ENCODE data around the gene DLX1. TPM values are rescaled to one million over a fixed set of nuclear protein-coding genes. Genes with fewer than 3 reads are reported as not detected.
A peak's percentile ranks its signal among the peaks of the same experiment; 100 is the strongest.

Gene DLX1
- total RNA-seq, 4 donors from 2014 or later = 0.40 TPM; not detected in 3

- Histone ChIP-seq H3K36me3 (no peaks in the 10 kb centered on the region), H3K27ac (no peak overlapping the region), H3K4me3 (peak overlapping the region; percentile 25 to 57), H3K9me3 (no peaks in the 10 kb centered on the region), H3K27me3 (peaks cover 100% of the 10 kb centered on the region), H3K4me1 (peaks cover 0 to 86% (median 53%) of the 10 kb centered on the region in 3 donors)
- ATAC-seq = peak; percentile 11
- no CpG with 5 or more reads among the region's 36 CpGs for WGBS, 2 donors (ENCODE audit: low coverage in 1 of 2)
- no peak for TF ChIP-seq EP300 (IDR thresholded peaks at IDR 0.05)
- no peak for TF ChIP-seq POLR2AphosphoS5 (IDR thresholded peaks at IDR 0.05)
- no peak for TF ChIP-seq POLR2A (IDR thresholded peaks at IDR 0.05)
- TF ChIP-seq, protein P1, sequence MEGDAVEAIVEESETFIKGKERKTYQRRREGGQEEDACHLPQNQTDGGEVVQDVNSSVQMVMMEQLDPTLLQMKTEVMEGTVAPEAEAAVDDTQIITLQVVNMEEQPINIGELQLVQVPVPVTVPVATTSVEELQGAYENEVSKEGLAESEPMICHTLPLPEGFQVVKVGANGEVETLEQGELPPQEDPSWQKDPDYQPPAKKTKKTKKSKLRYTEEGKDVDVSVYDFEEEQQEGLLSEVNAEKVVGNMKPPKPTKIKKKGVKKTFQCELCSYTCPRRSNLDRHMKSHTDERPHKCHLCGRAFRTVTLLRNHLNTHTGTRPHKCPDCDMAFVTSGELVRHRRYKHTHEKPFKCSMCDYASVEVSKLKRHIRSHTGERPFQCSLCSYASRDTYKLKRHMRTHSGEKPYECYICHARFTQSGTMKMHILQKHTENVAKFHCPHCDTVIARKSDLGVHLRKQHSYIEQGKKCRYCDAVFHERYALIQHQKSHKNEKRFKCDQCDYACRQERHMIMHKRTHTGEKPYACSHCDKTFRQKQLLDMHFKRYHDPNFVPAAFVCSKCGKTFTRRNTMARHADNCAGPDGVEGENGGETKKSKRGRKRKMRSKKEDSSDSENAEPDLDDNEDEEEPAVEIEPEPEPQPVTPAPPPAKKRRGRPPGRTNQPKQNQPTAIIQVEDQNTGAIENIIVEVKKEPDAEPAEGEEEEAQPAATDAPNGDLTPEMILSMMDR (IDR thresholded peaks at IDR 0.05) = no peak
Observed at GRCh38 chr2:172101821-172102390, 16.6 kb downstream of the DLX1 start.

DNA sequence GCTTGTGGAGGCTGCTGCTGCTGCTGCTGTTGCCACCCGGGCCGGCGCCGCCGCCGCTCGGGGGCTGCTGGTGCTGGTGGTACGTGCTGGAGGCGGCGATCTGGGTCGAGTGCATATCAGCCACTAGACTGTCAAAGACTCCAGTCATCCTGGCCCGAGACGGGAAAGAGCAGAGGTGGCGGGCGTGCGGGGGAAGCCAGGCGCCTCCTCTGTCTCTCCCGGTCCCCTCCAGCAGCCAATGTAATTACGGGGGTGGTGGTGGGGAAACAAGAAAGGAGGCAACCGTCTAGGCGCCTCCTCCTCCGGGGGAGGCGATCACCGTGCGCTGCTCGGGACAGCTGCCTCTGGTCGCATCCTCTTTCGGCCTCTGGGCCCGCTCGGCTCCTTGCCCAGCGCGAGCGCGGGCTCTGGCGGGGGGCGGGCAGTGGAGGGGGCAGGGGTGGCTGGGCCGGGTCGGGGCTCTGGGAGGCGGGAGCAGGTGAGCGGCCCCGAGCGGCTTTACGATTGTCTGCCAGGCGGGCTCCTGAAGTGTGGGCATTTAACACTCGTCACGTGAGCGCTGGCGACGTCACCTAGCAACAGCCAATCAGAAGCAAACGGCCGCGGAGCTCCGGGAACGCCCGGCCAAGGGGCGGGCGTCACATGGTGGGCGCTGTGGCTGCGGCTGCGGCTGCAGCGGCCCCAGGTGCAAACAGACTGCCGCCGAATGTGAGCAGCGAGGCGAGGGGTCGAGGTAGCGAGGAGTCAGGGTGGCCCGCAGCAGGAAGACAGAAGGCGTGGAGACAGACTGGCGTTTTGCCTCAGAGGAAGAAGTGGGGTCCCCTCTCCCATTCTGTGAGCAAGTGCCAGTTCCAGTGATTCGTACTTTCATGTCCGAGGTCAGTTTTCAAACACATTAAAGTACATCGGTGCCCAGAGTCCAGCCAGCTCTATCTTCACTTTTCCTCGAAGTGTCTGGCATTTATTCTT is 17.4 kb downstream of the DLX1 start, which contains the start of gene DLX2:
Gene DLX2, minus strand, starts transcription at position 510 of the 969 bp plus-strand sequence. Its CDS starts 362 bp downstream, at position 148.
- no peaks in the 10 kb centered on the region for H3K36me3 ChIP-seq
- TF ChIP-seq, protein P1 (IDR thresholded peaks at IDR 0.05) = no peak
- TF ChIP-seq EP300 (IDR thresholded peaks at IDR 0.05) = no peak
- no peak for TF ChIP-seq POLR2AphosphoS5 (IDR thresholded peaks at IDR 0.05)
- no peak for TF ChIP-seq POLR2A (IDR thresholded peaks at IDR 0.05)
- WGBS, 2 donors (ENCODE audit: low coverage in 1 of 2) = 1 to 5% methylated on average over 4 to 6 of the region's 74 CpGs
- peaks cover 0 to 81% (median 48%) of the 10 kb centered on the region in 3 donors for H3K4me1 ChIP-seq
- H3K9me3 ChIP-seq = no peaks in the 10 kb centered on the region
- H3K27ac ChIP-seq = no peak within 1 kb of the TSS
- peak; percentile 51 for ATAC-seq
- peak within 1 kb of the TSS; percentile 25 to 57 for H3K4me3 ChIP-seq
- H3K27me3 ChIP-seq = peaks cover 100% of the 10 kb centered on the region

DNA sequence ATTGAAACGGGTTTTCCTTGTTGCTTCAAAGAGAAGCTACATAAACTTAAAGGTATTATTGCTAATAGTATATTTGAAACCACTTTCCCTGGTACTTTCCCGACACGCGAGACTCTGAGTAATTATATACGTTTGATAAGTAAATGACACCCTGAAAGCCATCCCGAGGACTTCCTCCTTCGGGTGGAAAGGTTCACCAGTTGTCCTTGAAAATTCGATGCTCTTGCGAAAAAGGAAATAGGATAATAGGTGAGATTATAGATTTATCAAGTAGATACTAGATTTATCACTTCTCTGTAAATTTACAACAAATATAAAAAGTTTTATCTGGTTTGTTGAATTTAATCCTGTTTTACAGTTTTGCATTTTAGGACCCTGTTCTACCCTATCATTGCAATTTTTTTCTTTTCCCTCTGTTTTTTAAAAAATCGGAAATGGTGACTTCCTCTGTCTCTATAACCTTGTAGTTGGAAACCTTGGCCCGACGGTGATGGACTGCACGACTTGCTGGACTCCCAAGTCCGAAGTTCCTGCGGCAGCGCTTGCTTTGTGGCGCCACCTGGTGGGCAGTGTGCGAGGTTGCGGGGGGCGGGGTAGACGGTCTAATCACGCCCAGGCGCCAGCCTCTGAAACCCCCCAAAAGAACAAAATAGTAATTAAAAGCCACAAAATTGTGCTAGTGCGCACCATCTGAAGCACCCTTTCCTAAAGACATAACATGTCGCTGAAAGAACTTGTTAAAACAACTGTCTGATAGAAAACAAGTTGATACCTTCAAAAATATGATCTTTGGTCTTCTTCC is 18.4 kb downstream of the DLX1 start:
- no peaks in the 10 kb centered on the region for H3K9me3 ChIP-seq
- H3K4me1 ChIP-seq = peaks cover 0 to 79% (median 50%) of the 10 kb centered on the region in 3 donors
- TF ChIP-seq, protein P1 (IDR thresholded peaks at IDR 0.05) = peak in 3 of 4 experiments; percentile 47 to 81 (median 67)
- TF ChIP-seq POLR2AphosphoS5 (IDR thresholded peaks at IDR 0.05) = no peak
- H3K36me3 ChIP-seq = no peaks in the 10 kb centered on the region
- H3K27me3 ChIP-seq = peaks cover 100% of the 10 kb centered on the region
- H3K27ac ChIP-seq = no peak overlapping the region
- 3 to 8% methylated on average over 18 to 20 of the region's 25 CpGs for WGBS, 2 donors (ENCODE audit: low coverage in 1 of 2)
- H3K4me3 ChIP-seq = peak overlapping the region in 1 of 2 donors; percentile 57
- no peak for ATAC-seq

DNA sequence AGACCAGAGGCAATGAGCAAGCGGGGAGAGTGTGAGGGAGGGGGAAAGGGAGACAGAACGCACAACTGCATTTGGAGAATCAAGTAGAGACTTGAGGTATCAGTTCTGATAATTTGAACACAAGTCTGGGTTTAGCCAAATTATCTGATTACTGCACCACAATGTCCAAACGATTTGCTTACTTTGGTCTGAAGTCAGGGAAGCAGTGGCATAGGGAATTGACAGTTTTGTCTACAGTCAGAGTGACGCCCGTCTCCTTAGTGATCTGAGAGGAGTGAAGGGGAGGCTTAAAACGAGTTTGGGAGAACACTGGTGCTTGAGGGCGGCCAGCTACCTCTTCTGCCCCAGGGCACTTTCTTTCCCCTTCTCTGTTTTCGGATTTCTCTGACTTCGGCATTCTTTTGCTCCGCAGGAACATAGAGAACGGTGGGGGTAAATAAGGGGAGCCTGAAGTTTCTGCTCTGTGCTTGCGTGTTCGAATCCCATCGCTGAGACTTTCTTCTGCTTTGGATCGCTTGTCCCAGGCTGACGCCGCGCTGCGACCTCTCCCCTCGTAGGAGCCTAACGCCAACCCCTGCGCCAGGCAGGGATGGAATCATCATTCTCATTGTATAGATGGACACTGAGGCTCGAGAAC is 20.3 kb downstream of the DLX1 start:
- H3K4me3 ChIP-seq = no peak overlapping the region
- no peaks in the 10 kb centered on the region for H3K36me3 ChIP-seq
- H3K27me3 ChIP-seq = peaks cover 100% of the 10 kb centered on the region
- no peak for ATAC-seq
- no peaks in the 10 kb centered on the region for H3K9me3 ChIP-seq
- H3K27ac ChIP-seq = no peak overlapping the region
- 6 to 20% methylated on average over 7 to 15 of the region's 23 CpGs for WGBS, 2 donors (ENCODE audit: low coverage in 1 of 2)
- peaks cover 0 to 60% (median 31%) of the 10 kb centered on the region in 3 donors for H3K4me1 ChIP-seq
- TF ChIP-seq EP300 (IDR thresholded peaks at IDR 0.05) = no peak
- TF ChIP-seq POLR2AphosphoS5 (IDR thresholded peaks at IDR 0.05) = no peak
- no peak for TF ChIP-seq POLR2A (IDR thresholded peaks at IDR 0.05)
- TF ChIP-seq, protein P1 (IDR thresholded peaks at IDR 0.05) = no peak
